Gastrocnemius medialis (tissue), 4 donors: ENCODE measurements around the gene FAM229A.

Source experiments
- CTCF ChIP-seq, 5 experiments: fragments of 450-650 bp in 3 of 5; fragments of 200-600 bp in 2 of 5; sonication (generic) in 2 of 5; IDR thresholded peaks in 4 of 5; conservative IDR thresholded peaks in 1 of 5; 1 replicate in 4 of 5; 2 replicates in 1 of 5; pipeline ENCODE4 v1.5.1; 2016 to 2019; ENCODE audit warnings: antibody characterized with exemption in 5 of 5, mild to moderate bottlenecking in 3 of 5, moderate library complexity in 3 of 5
- POLR2A ChIP-seq, 2 donors: fragments of 450-650 bp; IDR thresholded peaks; one replicate each; pipeline ENCODE4 v1.6.1; 2017; ENCODE audit warnings: antibody characterized with exemption in 2 of 2, mild to moderate bottlenecking in 2 of 2, moderate library complexity in 2 of 2

- no peak for TF ChIP-seq CTCF (IDR thresholded peaks at IDR 0.05 in 4 of 5, conservative IDR thresholded peaks at IDR 0.05 in 1 of 5)
- no peak for TF ChIP-seq POLR2A (IDR thresholded peaks at IDR 0.05)
Measured at GRCh38 chr1:32335535-32335789, 26.8 kb downstream of the FAM229A start.
